H9 (cell line): ENCODE data around the gene PREX1. TPM values are rescaled to one million over a fixed set of nuclear protein-coding genes. Genes with fewer than 3 reads are reported as not detected.

Experiments
- DNase-seq: peaks from one replicate; pipeline ENCODE4 v3.0.0-alpha.2; 2017
- H2AFZ ChIP-seq: one replicate; pipeline ENCODE4 v1.6.1; 2013; ENCODE audit warnings: mild to moderate bottlenecking, low read length, control low read depth, moderate library complexity
- H2AK5ac ChIP-seq: 2 replicates; pipeline ENCODE4 v1.6.1; 2013; ENCODE audit warnings: low read length, control low read depth, mixed read lengths; ENCODE audit not compliant: insufficient read length
- H2BK120ac ChIP-seq: one replicate; pipeline ENCODE4 v1.6.1; 2013; ENCODE audit warnings: low read depth, mild to moderate bottlenecking, low read length, control low read depth, inconsistent platforms; ENCODE audit not compliant: poor library complexity, severe bottlenecking
- H2BK12ac ChIP-seq: 2 replicates; pipeline ENCODE4 v1.6.1; 2013; ENCODE audit warnings: low read length, control low read depth, mixed read lengths, low read depth; ENCODE audit not compliant: insufficient read length
- H2BK15ac ChIP-seq: 2 replicates; pipeline ENCODE4 v1.6.1; 2013; ENCODE audit warnings: low read depth, low read length, control low read depth
- H2BK20ac ChIP-seq: one replicate; pipeline ENCODE4 v1.6.1; 2013; ENCODE audit warnings: low read depth, mild to moderate bottlenecking, low read length, control low read depth, inconsistent platforms; ENCODE audit not compliant: poor library complexity, severe bottlenecking
- H2BK5ac ChIP-seq: 2 replicates; pipeline ENCODE4 v1.6.1; 2013; ENCODE audit warnings: low read length, control low read depth, mixed read lengths; ENCODE audit not compliant: insufficient read length
- H3K14ac ChIP-seq: 2 replicates; pipeline ENCODE4 v1.6.1; 2013; ENCODE audit warnings: low read length, control low read depth; ENCODE audit not compliant: insufficient read depth
- H3K18ac ChIP-seq: 2 replicates; pipeline ENCODE4 v1.6.1; 2013; ENCODE audit warnings: low read depth, mild to moderate bottlenecking, mixed read lengths, low read length, control low read depth; ENCODE audit not compliant: insufficient read length
- H3K23ac ChIP-seq: 2 replicates; pipeline ENCODE4 v1.6.1; 2013; ENCODE audit warnings: low read length, control low read depth, mixed read lengths, low read depth; ENCODE audit not compliant: insufficient read length
- H3K23me2 ChIP-seq: 2 replicates; pipeline ENCODE4 v1.6.1; 2013; ENCODE audit warnings: low read depth, mild to moderate bottlenecking, mixed read lengths, low read length, control low read depth; ENCODE audit not compliant: insufficient read length, poor library complexity, severe bottlenecking
- H3K27ac ChIP-seq: 2 replicates; pipeline ENCODE4 v1.5.1; 2013; ENCODE audit warnings: low read length, control low read depth, mixed read lengths, low read depth; ENCODE audit not compliant: insufficient read length
- H3K27me3 ChIP-seq: 2 replicates; pipeline ENCODE4 v1.6.1; 2013; ENCODE audit warnings: low read length, control low read depth, inconsistent platforms; ENCODE audit not compliant: insufficient read depth
- H3K4ac ChIP-seq: 2 replicates; pipeline ENCODE4 v1.6.1; 2013; ENCODE audit warnings: low read depth, mild to moderate bottlenecking, control low read depth, inconsistent platforms, low read length, moderate library complexity
- H3K4me1 ChIP-seq: 2 replicates; pipeline ENCODE4 v1.6.1; 2013; ENCODE audit warnings: low read length, control low read depth, inconsistent platforms; ENCODE audit not compliant: insufficient read depth
- H3K4me2 ChIP-seq: 2 replicates; pipeline ENCODE4 v1.6.1; 2013; ENCODE audit warnings: low read length, control low read depth, mixed read lengths; ENCODE audit not compliant: insufficient read length, insufficient read depth
- H3K56ac ChIP-seq: 2 replicates; pipeline ENCODE4 v1.6.1; 2013; ENCODE audit warnings: low read depth, mild to moderate bottlenecking, mixed read lengths, low read length, control low read depth; ENCODE audit not compliant: insufficient read length
- H3K79me1 ChIP-seq: 2 replicates; pipeline ENCODE4 v1.6.1; 2013; ENCODE audit warnings: low read depth, mild to moderate bottlenecking, moderate library complexity, low read length, control low read depth, inconsistent platforms; ENCODE audit not compliant: insufficient read depth, poor library complexity, severe bottlenecking
- H3K79me2 ChIP-seq: 2 replicates; pipeline ENCODE4 v1.6.1; 2013; ENCODE audit warnings: low read length, control low read depth, inconsistent platforms; ENCODE audit not compliant: insufficient read depth
- H3K9ac ChIP-seq: 2 replicates; pipeline ENCODE4 v1.6.1; 2013; ENCODE audit warnings: low read length, control low read depth, mixed read lengths; ENCODE audit not compliant: insufficient read length; ENCODE audit errors: extremely low read depth
- H3K9me3 ChIP-seq: one replicate; pipeline ENCODE4 v1.6.1; 2013; ENCODE audit warnings: low read depth, low read length, inconsistent platforms; ENCODE audit not compliant: control insufficient read depth
- H3T11ph ChIP-seq: one replicate; pipeline ENCODE4 v1.6.1; 2013; ENCODE audit warnings: mild to moderate bottlenecking, low read length, control low read depth, inconsistent platforms
- H4K20me1 ChIP-seq: one replicate; pipeline ENCODE4 v1.6.1; 2013; ENCODE audit not compliant: control insufficient read depth, insufficient read length, insufficient read depth
- H4K5ac ChIP-seq: 2 replicates; pipeline ENCODE4 v1.6.1; 2013; ENCODE audit warnings: low read depth, mild to moderate bottlenecking, mixed read lengths, low read length, control low read depth; ENCODE audit not compliant: insufficient read length
- H4K8ac ChIP-seq: replicated peaks from 2 replicates; pipeline ENCODE4 v1.6.1; 2013; ENCODE audit warnings: low read length, control low read depth, mixed read lengths, low read depth; ENCODE audit not compliant: insufficient read length
- H4K91ac ChIP-seq: 2 replicates; pipeline ENCODE4 v1.6.1; 2013; ENCODE audit warnings: low read depth, mild to moderate bottlenecking, moderate library complexity, mixed read lengths, low read length, control low read depth; ENCODE audit not compliant: insufficient read length
- H3K27ac Mint-ChIP-seq, 3 experiments: 2 replicates in 2 of 3; 3 replicates in 1 of 3; pipeline ENCODE4 v1.8.0; 2020 to 2021; ENCODE audit warnings: mixed read lengths in 3 of 3, mild to moderate bottlenecking in 1 of 3, moderate library complexity in 1 of 3
- H3K27me3 Mint-ChIP-seq: 2 replicates; pipeline ENCODE4 v1.8.0; 2021; ENCODE audit warnings: low read depth, mild to moderate bottlenecking, moderate library complexity, mixed read lengths
- H3K36me3 Mint-ChIP-seq, 3 experiments: 2 replicates in 2 of 3; 3 replicates in 1 of 3; pipeline ENCODE4 v1.8.0; 2020 to 2021; ENCODE audit warnings: low read depth in 3 of 3, mixed read lengths in 3 of 3; ENCODE audit not compliant: insufficient read depth in 1 of 3
- H3K4me1 Mint-ChIP-seq, 2 experiments: 2 replicates each; pipeline ENCODE4 v1.8.0; 2020; ENCODE audit warnings: mixed read lengths in 2 of 2
- H3K4me3 Mint-ChIP-seq, 2 experiments: 2 replicates in 1 of 2; 3 replicates in 1 of 2; pipeline ENCODE4 v1.8.0; 2020 to 2021; ENCODE audit warnings: mild to moderate bottlenecking in 2 of 2, mixed read lengths in 2 of 2, moderate library complexity in 1 of 2
- H3K9me3 Mint-ChIP-seq, 2 experiments: 2 replicates in 1 of 2; 3 replicates in 1 of 2; pipeline ENCODE4 v1.8.0; 2020; ENCODE audit warnings: mild to moderate bottlenecking in 2 of 2, mixed read lengths in 2 of 2, moderate library complexity in 1 of 2
- CTCF ChIP-seq: fragments of 200-600 bp; sonication (generic); conservative IDR thresholded peaks from 3 replicates; pipeline ENCODE4 v1.8.0; 2021; ENCODE audit warnings: antibody characterized with exemption, mild to moderate bottlenecking
- WGBS: extraction: QIAGEN DNeasy Blood & Tissue Kit; methylation state at CpG from one replicate; pipeline ENCODE4 v1.1.7; 2013; ENCODE audit warnings: missing lambda C conversion rate, low lambda C conversion rate, mixed read lengths; ENCODE audit not compliant: insufficient read length; ENCODE audit errors: extremely low coverage; 5-methylcytosine and 5-hydroxymethylcytosine counted together
- total RNA-seq: library from RNA; stranded (reverse); gene quantifications from 2 replicates; pipeline ENCODE4 v1.2.1, GENCODE V29; 2021

Gene PREX1
- total RNA-seq, 1 experiment from 2014 or later, result 6.6 TPM

GRCh38 chr20:48754292-48754691, 73.5 kb downstream of the PREX1 start:
- peaks cover 53 to 58% of the 10 kb centered on the region in 2 experiments for H3K4me1 Mint-ChIP-seq
- H3K79me2 ChIP-seq, result no peaks in the 10 kb centered on the region

More at GRCh38 chr20:48754292-48754691, 73.5 kb downstream of the PREX1 start:
- Histone ChIP-seq H3K14ac (no peak overlapping the region), H3K4ac (no peak overlapping the region), H2AK5ac (no peak overlapping the region), H3K23ac (no peak overlapping the region), H3K79me1 (no peaks in the 10 kb centered on the region), H3K4me1 (peaks cover 10% of the 10 kb centered on the region; the same call in 1 of the 2 replicates), H3K27ac (no peak overlapping the region), H4K8ac (no peak overlapping the region), H4K5ac (no peak overlapping the region), H3K9ac (no peak overlapping the region), H3K56ac (no peak overlapping the region), H2AFZ (no peak overlapping the region), H3K18ac (no peak overlapping the region), H2BK5ac (no peak overlapping the region), H2BK15ac (no peak overlapping the region), H2BK12ac (no peak overlapping the region), H3T11ph (no peak overlapping the region), H2BK120ac (no peak overlapping the region), H3K27me3 (no peaks in the 10 kb centered on the region), H3K23me2 (no peaks in the 10 kb centered on the region), H4K20me1 (no peaks in the 10 kb centered on the region), H4K91ac (no peak overlapping the region), H2BK20ac (no peak overlapping the region), H3K4me2 (no peak overlapping the region), H3K9me3 (no peaks in the 10 kb centered on the region)
- WGBS, result no CpG with 5 or more reads among the region's 8 CpGs
- TF ChIP-seq CTCF, result no peak
- H3K36me3 Mint-ChIP-seq, result peaks cover 0 to 11% (median 9%) of the 10 kb centered on the region in 3 experiments; a peak in 4 of 7 replicates
- peak overlapping the region in 1 of 3 experiments; percentile 48; a peak in 1 of 7 replicates for H3K27ac Mint-ChIP-seq
- H3K4me3 Mint-ChIP-seq, result no peak overlapping the region
- DNase-seq, result no peak
- no peaks in the 10 kb centered on the region; the same call in 1 of the 2 replicates for H3K27me3 Mint-ChIP-seq
- peaks cover 6 to 10% of the 10 kb centered on the region in 2 experiments; a peak in 3 of 5 replicates for H3K9me3 Mint-ChIP-seq
